C4-2B (cell line): Measurements from ENCODE around the gene CHI3L1.

Experiments
- ZFX ChIP-seq: fragments of 450-650 bp; IDR thresholded peaks from 2 replicates; pipeline ENCODE4 v1.6.1; 2017
- TF ChIP-seq, protein P1 (sequence below): fragments of 450-650 bp; conservative IDR thresholded peaks from 2 replicates; pipeline ENCODE4 v1.5.1; 2017; ENCODE audit warnings: mild to moderate bottlenecking

DNA sequence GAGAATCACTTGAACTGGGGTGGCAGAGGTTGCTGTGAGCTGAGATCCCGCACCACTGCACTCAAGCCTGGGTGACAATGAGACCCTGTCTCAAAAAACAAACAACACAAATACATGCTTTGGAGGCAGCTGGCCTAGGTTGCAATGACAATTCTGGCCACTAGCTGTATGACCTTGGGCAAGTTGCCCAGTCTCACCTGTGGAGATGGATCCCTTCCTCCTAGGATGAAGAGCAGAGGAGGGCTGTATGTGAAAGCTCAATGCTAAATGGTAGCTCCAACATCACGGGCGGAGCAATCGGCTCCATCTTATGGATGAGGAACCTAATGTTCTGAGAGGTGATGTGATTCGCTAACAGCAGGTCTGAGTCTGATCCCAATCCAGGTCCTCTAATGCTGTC, 38.4 kb downstream of the CHI3L1 start:
- TF ChIP-seq, protein P1, sequence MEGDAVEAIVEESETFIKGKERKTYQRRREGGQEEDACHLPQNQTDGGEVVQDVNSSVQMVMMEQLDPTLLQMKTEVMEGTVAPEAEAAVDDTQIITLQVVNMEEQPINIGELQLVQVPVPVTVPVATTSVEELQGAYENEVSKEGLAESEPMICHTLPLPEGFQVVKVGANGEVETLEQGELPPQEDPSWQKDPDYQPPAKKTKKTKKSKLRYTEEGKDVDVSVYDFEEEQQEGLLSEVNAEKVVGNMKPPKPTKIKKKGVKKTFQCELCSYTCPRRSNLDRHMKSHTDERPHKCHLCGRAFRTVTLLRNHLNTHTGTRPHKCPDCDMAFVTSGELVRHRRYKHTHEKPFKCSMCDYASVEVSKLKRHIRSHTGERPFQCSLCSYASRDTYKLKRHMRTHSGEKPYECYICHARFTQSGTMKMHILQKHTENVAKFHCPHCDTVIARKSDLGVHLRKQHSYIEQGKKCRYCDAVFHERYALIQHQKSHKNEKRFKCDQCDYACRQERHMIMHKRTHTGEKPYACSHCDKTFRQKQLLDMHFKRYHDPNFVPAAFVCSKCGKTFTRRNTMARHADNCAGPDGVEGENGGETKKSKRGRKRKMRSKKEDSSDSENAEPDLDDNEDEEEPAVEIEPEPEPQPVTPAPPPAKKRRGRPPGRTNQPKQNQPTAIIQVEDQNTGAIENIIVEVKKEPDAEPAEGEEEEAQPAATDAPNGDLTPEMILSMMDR = peak; percentile 83
- TF ChIP-seq ZFX = no peak
